NCI-H510A (cell line): Measurements from ENCODE around the gene PSMA7.

Source experiments
- DNase-seq: peaks from one replicate; lab custom pipeline; 2025; lab: John Stamatoyannopoulos, UW

The PSMA7 gene

GRCh38 chr20:62143081-62143956, at the start of gene PSMA7, which contains the start of gene SS18L1:
Gene PSMA7 (minus strand): TSS chr20:62143394. CDS start chr20:62143303, 91 bp downstream.
Gene SS18L1 (plus strand): TSS chr20:62143769. CDS start chr20:62143821, 52 bp downstream.
- DNase-seq, result peak; percentile 84

- DNase-seq, result no peak
These were observed 49.4 kb upstream of the PSMA7 start for GRCh38 chr20:62192635-62193034.

- DNase-seq, result no peak
These were observed 48.8 kb upstream of the PSMA7 start for GRCh38 chr20:62191781-62192559.

- no peak for DNase-seq
These were observed 47.6 kb upstream of the PSMA7 start for GRCh38 chr20:62190639-62191411.

GRCh38 chr20:62186887-62187866, 44.0 kb upstream of the PSMA7 start:
- no peak for DNase-seq

GRCh38 chr20:62186096-62186426, 42.9 kb upstream of the PSMA7 start:
- DNase-seq, result no peak

- DNase-seq, result no peak
These were observed 40.4 kb upstream of the PSMA7 start for GRCh38 chr20:62183426-62184142.

- peak; percentile 91 for DNase-seq
These were observed 39.6 kb upstream of the PSMA7 start, which contains the start of gene MTG2 for GRCh38 chr20:62182469-62183425. Gene MTG2 (plus strand): TSS chr20:62183028. CDS start chr20:62193421, 10,393 bp downstream.

- DNase-seq, result no peak
These were observed 38.6 kb upstream of the PSMA7 start for GRCh38 chr20:62181808-62182207.

- DNase-seq, result no peak
These were observed 35.9 kb upstream of the PSMA7 start for GRCh38 chr20:62179162-62179504.

GRCh38 chr20:62178316-62179161, 35.3 kb upstream of the PSMA7 start:
- no peak for DNase-seq

- no peak for DNase-seq
These were observed 34.1 kb upstream of the PSMA7 start for GRCh38 chr20:62177307-62177706.

GRCh38 chr20:62176866-62177265, 33.7 kb upstream of the PSMA7 start:
- DNase-seq, result no peak

- no peak for DNase-seq
These were observed 32.5 kb upstream of the PSMA7 start for GRCh38 chr20:62175711-62176110.

GRCh38 chr20:62174870-62175624, 31.9 kb upstream of the PSMA7 start:
- no peak for DNase-seq

GRCh38 chr20:62174021-62174804, 31.0 kb upstream of the PSMA7 start:
- DNase-seq, result no peak

GRCh38 chr20:62172666-62173065, 29.5 kb upstream of the PSMA7 start:
- DNase-seq, result no peak
